A673 (cell line): ENCODE data around the gene HSDL2. TPM values are rescaled to one million over a fixed set of nuclear protein-coding genes. Genes with fewer than 3 reads are reported as not detected.

ENCODE experiments used
- BruUV-seq: library from RNA; stranded (reverse); fragments of 400-500 nt; replicated peaks from 2 replicates; lab custom pipeline; 2021; lab: Mats Ljungman, UMichigan
- CTCF ChIA-PET: fragments of 300-600 bp; sonication (Branson Sonifier 250); formaldehyde crosslinking; loops from one replicate; lab custom pipeline; 2022; ENCODE audit warnings: antibody characterized with exemption; lab: Charles Lee
- POLR2A ChIA-PET: fragments of 300-600 bp; sonication (Branson Sonifier 250); formaldehyde crosslinking; loops from one replicate; lab custom pipeline; 2022; ENCODE audit warnings: antibody characterized with exemption; ENCODE audit not compliant: low non-redundant PET; lab: Charles Lee
- DNase-seq: peaks from one replicate; pipeline ENCODE4 v3.0.0-alpha.2; 2015; ENCODE audit warnings: low spot score
- H3K27ac ChIP-seq: fragments of 200-600 bp; sonication (generic); 2 replicates; pipeline ENCODE4 v1.5.1; 2016; ENCODE audit warnings: mixed run types, low read depth, mild to moderate bottlenecking, mixed read lengths, antibody characterized with exemption, low read length; ENCODE audit not compliant: poor library complexity, severe bottlenecking
- H3K27me3 ChIP-seq: fragments of 200-600 bp; sonication (generic); replicated peaks from 2 replicates; pipeline ENCODE4 v1.6.1; 2017; ENCODE audit warnings: mixed run types, low read depth, mild to moderate bottlenecking, mixed read lengths, antibody characterized with exemption, low read length; ENCODE audit not compliant: insufficient read depth, poor library complexity
- H3K36me3 ChIP-seq: fragments of 200-600 bp; sonication (generic); 2 replicates; pipeline ENCODE4 v1.6.1; 2016; ENCODE audit warnings: mixed run types, mild to moderate bottlenecking, mixed read lengths, antibody characterized with exemption, low read length; ENCODE audit not compliant: insufficient read depth, poor library complexity, severe bottlenecking
- H3K4me1 ChIP-seq: fragments of 200-600 bp; sonication (generic); 2 replicates; pipeline ENCODE4 v1.6.1; 2017; ENCODE audit warnings: mixed run types, mild to moderate bottlenecking, mixed read lengths, antibody characterized with exemption, low read length; ENCODE audit not compliant: insufficient read depth, poor library complexity, severe bottlenecking
- H3K4me3 ChIP-seq: fragments of 200-600 bp; sonication (generic); 2 replicates; pipeline ENCODE4 v1.5.1; 2016; ENCODE audit warnings: low read depth, mixed run types, mild to moderate bottlenecking, mixed read lengths, low read length; ENCODE audit not compliant: poor library complexity, severe bottlenecking
- H3K9me3 ChIP-seq: fragments of 200-600 bp; sonication (generic); 2 replicates; pipeline ENCODE4 v1.6.1; 2016; ENCODE audit warnings: mixed run types, low read depth, mild to moderate bottlenecking, mixed read lengths, antibody characterized with exemption, low read length; ENCODE audit not compliant: poor library complexity, severe bottlenecking
- EZH2 ChIP-seq: fragments of 200-600 bp; sonication (generic); IDR thresholded peaks from 2 replicates; pipeline ENCODE4 v1.6.1; 2017; ENCODE audit warnings: borderline replicate concordance, low read depth, mild to moderate bottlenecking, mixed read lengths, antibody characterized with exemption, low read length; ENCODE audit not compliant: poor library complexity, severe bottlenecking
- intact Hi-C: fragments of 100-400 bp; cut with micrococcal nuclease; formaldehyde crosslinking; loops from one replicate; pipeline ENCODE4 v1.10.0; 2022; ENCODE audit not compliant: unreplicated experiment
- total RNA-seq: library from RNA; stranded (reverse); gene quantifications from 2 replicates; pipeline ENCODE4 v1.2.3, GENCODE V29; 2021
- TF ChIP-seq, protein P1 (sequence below): fragments of 300-800, 200-600 bp; sonication (generic); conservative IDR thresholded peaks from 2 replicates; pipeline ENCODE4 v1.5.1; 2017; ENCODE audit warnings: low read depth, mild to moderate bottlenecking, antibody characterized with exemption, low read length, moderate library complexity, mixed read lengths

HSDL2 gene
- total RNA-seq, 1 experiment from 2014 or later, result 28.2 TPM

DNA sequence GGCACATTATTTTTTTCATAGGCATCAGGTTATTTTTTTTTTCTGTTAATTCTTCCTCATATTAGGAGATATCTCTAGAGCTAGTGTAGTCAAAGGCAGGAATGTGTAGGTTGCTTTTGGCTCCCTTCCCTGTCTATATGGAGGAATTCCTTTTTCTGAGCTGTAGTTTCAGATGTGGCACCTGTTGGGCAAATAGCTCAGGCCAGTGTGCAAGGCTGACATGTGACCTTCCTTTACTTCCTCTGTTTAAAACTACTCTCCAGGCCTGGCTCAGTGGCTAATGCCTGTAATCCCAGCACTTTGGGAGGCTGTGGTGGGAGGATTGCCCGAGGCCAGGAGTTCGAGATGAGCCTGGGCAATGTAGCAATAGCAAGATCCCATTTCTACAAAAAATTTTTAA is 66.2 kb downstream of the HSDL2 start:
- DNase-seq, result no peak
- CTCF ChIA-PET, result no interaction called here
- Histone ChIP-seq H3K4me1 (no peaks in the 10 kb centered on the region), H3K4me3 (no peak overlapping the region), H3K36me3 (no peaks in the 10 kb centered on the region), H3K27ac (no peak overlapping the region), H3K27me3 (no peaks in the 10 kb centered on the region), H3K9me3 (no peaks in the 10 kb centered on the region)
- intact Hi-C loops, result no loop called here
- BruUV-seq, result no TSS peak
- no peak for TF ChIP-seq EZH2
- TF ChIP-seq, protein P1, sequence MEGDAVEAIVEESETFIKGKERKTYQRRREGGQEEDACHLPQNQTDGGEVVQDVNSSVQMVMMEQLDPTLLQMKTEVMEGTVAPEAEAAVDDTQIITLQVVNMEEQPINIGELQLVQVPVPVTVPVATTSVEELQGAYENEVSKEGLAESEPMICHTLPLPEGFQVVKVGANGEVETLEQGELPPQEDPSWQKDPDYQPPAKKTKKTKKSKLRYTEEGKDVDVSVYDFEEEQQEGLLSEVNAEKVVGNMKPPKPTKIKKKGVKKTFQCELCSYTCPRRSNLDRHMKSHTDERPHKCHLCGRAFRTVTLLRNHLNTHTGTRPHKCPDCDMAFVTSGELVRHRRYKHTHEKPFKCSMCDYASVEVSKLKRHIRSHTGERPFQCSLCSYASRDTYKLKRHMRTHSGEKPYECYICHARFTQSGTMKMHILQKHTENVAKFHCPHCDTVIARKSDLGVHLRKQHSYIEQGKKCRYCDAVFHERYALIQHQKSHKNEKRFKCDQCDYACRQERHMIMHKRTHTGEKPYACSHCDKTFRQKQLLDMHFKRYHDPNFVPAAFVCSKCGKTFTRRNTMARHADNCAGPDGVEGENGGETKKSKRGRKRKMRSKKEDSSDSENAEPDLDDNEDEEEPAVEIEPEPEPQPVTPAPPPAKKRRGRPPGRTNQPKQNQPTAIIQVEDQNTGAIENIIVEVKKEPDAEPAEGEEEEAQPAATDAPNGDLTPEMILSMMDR, result no peak
- POLR2A ChIA-PET, result no interaction called here

DNA sequence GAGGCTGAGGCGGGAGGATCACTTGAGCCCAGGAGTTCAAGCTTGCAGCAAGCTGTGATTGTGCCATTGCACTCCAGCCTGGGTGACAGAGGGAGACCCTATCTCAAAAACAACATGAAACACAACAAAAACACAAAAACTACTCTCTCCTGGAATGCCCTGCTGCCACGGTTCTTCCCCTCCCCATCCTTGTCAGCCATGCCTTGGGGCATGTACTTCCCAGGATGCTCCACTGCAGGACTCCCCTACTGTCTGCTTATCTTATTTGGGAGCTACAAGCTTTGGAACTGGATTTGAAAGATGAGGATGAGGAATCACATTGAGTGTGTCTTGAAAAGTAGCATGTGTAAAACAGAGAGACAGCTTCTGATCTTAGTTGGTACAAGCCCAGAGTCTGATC is 66.6 kb downstream of the HSDL2 start:
- intact Hi-C loops, result no loop called here
- no peak overlapping the region for H3K27ac ChIP-seq

DNA sequence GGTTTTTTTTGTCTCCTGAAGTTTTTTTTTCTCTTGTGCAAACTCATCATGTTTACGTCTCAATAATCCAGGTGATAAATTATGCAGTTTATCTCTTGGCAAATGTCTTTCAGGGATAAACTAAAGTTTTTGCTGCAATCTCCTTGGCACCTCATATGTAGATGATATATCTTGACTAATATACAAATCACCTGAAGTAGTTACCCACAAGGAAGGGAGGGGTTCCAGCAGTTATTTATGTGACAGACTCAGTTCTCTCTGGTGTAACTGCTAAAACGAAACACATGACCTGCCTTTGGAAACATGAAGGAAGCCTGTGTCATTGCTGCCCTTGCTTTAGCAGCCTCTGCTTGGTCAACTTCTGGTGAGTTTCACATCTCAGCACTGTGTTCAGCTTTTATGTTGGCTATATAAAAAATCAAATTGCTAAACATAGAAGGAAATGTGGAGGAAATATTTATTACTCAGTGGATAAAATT is 67.4 kb downstream of the HSDL2 start:
- Histone ChIP-seq H3K36me3 (no peaks in the 10 kb centered on the region), H3K4me3 (no peak overlapping the region), H3K27me3 (no peaks in the 10 kb centered on the region), H3K9me3 (no peaks in the 10 kb centered on the region), H3K27ac (no peak overlapping the region), H3K4me1 (no peaks in the 10 kb centered on the region)
- no peak for TF ChIP-seq EZH2
- TF ChIP-seq, protein P1, result no peak
- intact Hi-C loops, result no loop called here
- BruUV-seq, result no TSS peak
- ChIA-PET CTCF (no interaction called here), POLR2A (no interaction called here)
- no peak for DNase-seq

More for the DNA sequence above, 66.6 kb downstream of the HSDL2 start:
- no peak overlapping the region for H3K4me3 ChIP-seq
- CTCF ChIA-PET, result no interaction called here
- POLR2A ChIA-PET, result no interaction called here
- no peaks in the 10 kb centered on the region for H3K9me3 ChIP-seq
- no peaks in the 10 kb centered on the region for H3K36me3 ChIP-seq
- no peaks in the 10 kb centered on the region for H3K27me3 ChIP-seq
- TF ChIP-seq, protein P1, result no peak
- no peak for DNase-seq
- BruUV-seq, result no TSS peak
- no peaks in the 10 kb centered on the region for H3K4me1 ChIP-seq
